DOHH2 (cell line): ENCODE data around the gene SPATA20.

ENCODE experiments used
- H3F3A ChIP-seq: fragments of 200-600 bp; sonication (generic), shearing (Covaris generic); 2 replicates; pipeline ENCODE4 v1.6.0; 2016; ENCODE audit warnings: antibody characterized with exemption, mild to moderate bottlenecking; ENCODE audit not compliant: control insufficient read depth, insufficient read depth
- H3K27ac ChIP-seq: fragments of 200-600 bp; sonication (generic); 2 replicates; pipeline ENCODE4 v1.5.1; 2014; ENCODE audit warnings: low read depth, mild to moderate bottlenecking, low read length, moderate library complexity
- H3K27me3 ChIP-seq: fragments of 200-600 bp; sonication (generic); 2 replicates; pipeline ENCODE4 v1.6.1; 2014; ENCODE audit warnings: mild to moderate bottlenecking, low read length, mixed read lengths; ENCODE audit not compliant: control insufficient read depth
- H3K36me3 ChIP-seq: fragments of 200-600 bp; sonication (generic); 2 replicates; pipeline ENCODE4 v1.6.1; 2014; ENCODE audit warnings: mild to moderate bottlenecking, low read length, moderate library complexity, mixed read lengths; ENCODE audit not compliant: control insufficient read depth
- H3K4me1 ChIP-seq: fragments of 200-600 bp; sonication (generic); 2 replicates; pipeline ENCODE4 v1.6.1; 2014; ENCODE audit warnings: mild to moderate bottlenecking, low read length, mixed read lengths; ENCODE audit not compliant: control insufficient read depth
- H3K4me2 ChIP-seq: fragments of 200-600 bp; sonication (generic); 2 replicates; pipeline ENCODE4 v1.6.0; 2014; ENCODE audit warnings: mild to moderate bottlenecking, low read length, moderate library complexity
- H3K4me3 ChIP-seq: fragments of 200-600 bp; sonication (generic); 2 replicates; pipeline ENCODE4 v1.5.1; 2014; ENCODE audit warnings: mild to moderate bottlenecking, low read length, mixed read lengths
- H3K79me2 ChIP-seq: fragments of 200-600 bp; sonication (generic); 2 replicates; pipeline ENCODE4 v1.6.1; 2014; ENCODE audit warnings: mild to moderate bottlenecking, low read length, mixed read lengths; ENCODE audit not compliant: control insufficient read depth
- H3K9me2 ChIP-seq: fragments of 200-600 bp; sonication (generic); replicated peaks from 2 replicates; pipeline ENCODE4 v1.6.1; 2014; ENCODE audit warnings: mild to moderate bottlenecking, low read length, mixed read lengths; ENCODE audit not compliant: control insufficient read depth
- H3K9me3 ChIP-seq: fragments of 200-600 bp; sonication (generic); 2 replicates; pipeline ENCODE4 v1.6.1; 2014; ENCODE audit warnings: antibody characterized with exemption, low read length, mixed read lengths; ENCODE audit not compliant: control insufficient read depth, insufficient read depth
- H4K20me1 ChIP-seq: fragments of 200-600 bp; sonication (generic); 2 replicates; pipeline ENCODE4 v1.6.0; 2014; ENCODE audit warnings: low read depth, mild to moderate bottlenecking, antibody characterized with exemption, low read length, moderate library complexity; ENCODE audit not compliant: control insufficient read depth, insufficient read depth
- EZH2phosphoT487 ChIP-seq: fragments of 200-600 bp; sonication (generic); IDR thresholded peaks from 2 replicates; pipeline ENCODE4 v1.6.1; 2017; ENCODE audit warnings: borderline replicate concordance, mild to moderate bottlenecking, antibody characterized with exemption, low read length, moderate library complexity, mixed read lengths
- TF ChIP-seq, protein P1 (sequence below): fragments of 200-600 bp; sonication (generic); IDR thresholded peaks from one replicate; pipeline ENCODE4 v1.5.1; 2014; ENCODE audit warnings: antibody characterized with exemption, mild to moderate bottlenecking, low read depth, low read length; ENCODE audit not compliant: poor library complexity, severe bottlenecking

The SPATA20 gene

DNA sequence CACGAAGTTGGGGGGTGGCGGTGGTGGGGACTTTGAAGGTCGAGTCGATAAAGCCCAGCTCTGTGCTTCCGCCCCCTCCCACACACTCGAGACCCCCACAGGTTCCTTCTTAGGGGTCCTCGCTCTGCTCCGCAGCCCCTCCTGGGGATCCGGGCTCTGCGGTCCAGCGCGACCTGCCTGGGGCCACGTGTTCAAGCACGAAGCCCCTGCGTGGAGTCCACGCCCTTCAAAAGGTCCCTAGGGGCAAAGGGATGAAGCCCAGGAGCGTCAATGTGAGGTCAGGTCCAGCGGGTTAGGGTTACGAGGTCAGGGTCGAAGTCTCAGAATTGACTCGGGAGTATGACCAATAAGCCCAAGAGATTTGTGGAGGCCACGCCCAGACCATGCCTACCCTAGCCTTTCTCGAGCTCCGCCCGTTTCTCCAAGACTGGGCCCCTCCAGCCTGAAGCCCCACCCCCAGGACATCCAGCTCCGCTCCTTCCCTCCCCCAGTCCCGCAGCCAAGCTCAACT, 12.8 kb downstream of the SPATA20 start:
- H3F3A ChIP-seq, result no peaks in the 10 kb centered on the region
- H3K27me3 ChIP-seq, result peaks cover 50% of the 10 kb centered on the region
- no peaks in the 10 kb centered on the region for H3K9me2 ChIP-seq
- H3K36me3 ChIP-seq, result no peaks in the 10 kb centered on the region
- no peaks in the 10 kb centered on the region for H3K79me2 ChIP-seq
- peaks cover 11% of the 10 kb centered on the region for H3K4me1 ChIP-seq
- H3K27ac ChIP-seq, result no peak overlapping the region
- TF ChIP-seq, protein P1, sequence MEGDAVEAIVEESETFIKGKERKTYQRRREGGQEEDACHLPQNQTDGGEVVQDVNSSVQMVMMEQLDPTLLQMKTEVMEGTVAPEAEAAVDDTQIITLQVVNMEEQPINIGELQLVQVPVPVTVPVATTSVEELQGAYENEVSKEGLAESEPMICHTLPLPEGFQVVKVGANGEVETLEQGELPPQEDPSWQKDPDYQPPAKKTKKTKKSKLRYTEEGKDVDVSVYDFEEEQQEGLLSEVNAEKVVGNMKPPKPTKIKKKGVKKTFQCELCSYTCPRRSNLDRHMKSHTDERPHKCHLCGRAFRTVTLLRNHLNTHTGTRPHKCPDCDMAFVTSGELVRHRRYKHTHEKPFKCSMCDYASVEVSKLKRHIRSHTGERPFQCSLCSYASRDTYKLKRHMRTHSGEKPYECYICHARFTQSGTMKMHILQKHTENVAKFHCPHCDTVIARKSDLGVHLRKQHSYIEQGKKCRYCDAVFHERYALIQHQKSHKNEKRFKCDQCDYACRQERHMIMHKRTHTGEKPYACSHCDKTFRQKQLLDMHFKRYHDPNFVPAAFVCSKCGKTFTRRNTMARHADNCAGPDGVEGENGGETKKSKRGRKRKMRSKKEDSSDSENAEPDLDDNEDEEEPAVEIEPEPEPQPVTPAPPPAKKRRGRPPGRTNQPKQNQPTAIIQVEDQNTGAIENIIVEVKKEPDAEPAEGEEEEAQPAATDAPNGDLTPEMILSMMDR, result no peak
- TF ChIP-seq EZH2phosphoT487, result no peak
- peak overlapping the region; percentile 52 for H3K4me2 ChIP-seq
- H3K9me3 ChIP-seq, result no peaks in the 10 kb centered on the region
- H3K4me3 ChIP-seq, result peak overlapping the region; percentile 21; the same call in 1 of the 2 replicates
- 0 out of 2 replicates have a peak, but pooled peaks cover 4% of the 10 kb centered on the region for H4K20me1 ChIP-seq

DNA sequence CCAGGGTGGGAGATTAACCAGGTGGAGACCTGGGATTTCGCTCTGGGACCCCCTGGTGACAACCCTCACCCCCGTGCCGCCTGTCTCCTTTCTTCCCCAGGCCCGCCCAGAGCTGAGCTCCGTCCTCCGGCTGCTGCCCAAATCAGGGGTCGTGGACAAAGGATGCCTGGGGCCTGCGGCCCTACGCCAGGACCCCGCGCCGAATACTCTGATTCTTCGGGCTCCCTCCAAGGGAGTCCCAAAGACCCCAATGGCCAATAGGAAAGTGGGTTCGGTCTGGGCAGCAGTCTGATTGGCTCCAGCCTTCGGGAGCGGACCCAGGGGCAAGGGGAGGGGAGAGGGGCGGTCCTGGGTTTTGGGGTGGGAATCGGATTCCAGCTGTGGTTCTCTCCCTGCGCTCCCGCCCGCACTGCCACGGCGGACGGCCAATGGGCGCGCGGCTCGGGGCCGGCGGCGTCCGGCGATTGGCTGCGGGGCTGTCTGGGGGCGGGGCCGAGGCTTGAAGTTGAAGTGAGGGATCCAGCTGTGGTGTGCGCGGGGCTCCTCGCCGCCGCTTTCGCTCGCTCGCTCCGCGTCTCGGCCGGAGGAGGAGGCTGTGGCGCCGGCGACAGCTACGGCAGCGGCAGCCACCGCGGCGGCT, 13.3 kb downstream of the SPATA20 start, which contains the start of gene CACNA1G:
CACNA1G (plus strand) TSS at position 531 of the 640 bp plus-strand sequence. CDS start 745 bp downstream, outside the sequence.
- H3F3A ChIP-seq, result no peaks in the 10 kb centered on the region
- no peaks in the 10 kb centered on the region for H3K79me2 ChIP-seq
- H3K4me3 ChIP-seq, result peak within 1 kb of the TSS; percentile 21
- peaks cover 11% of the 10 kb centered on the region for H3K4me1 ChIP-seq
- H3K36me3 ChIP-seq, result no peaks in the 10 kb centered on the region
- H3K27me3 ChIP-seq, result peaks cover 54% of the 10 kb centered on the region
- H4K20me1 ChIP-seq, result 0 out of 2 replicates have a peak, but pooled peaks cover 4% of the 10 kb centered on the region
- H3K4me2 ChIP-seq, result peak within 1 kb of the TSS; percentile 52
- H3K9me3 ChIP-seq, result no peaks in the 10 kb centered on the region
- TF ChIP-seq, protein P1, result no peak
- TF ChIP-seq EZH2phosphoT487, result no peak
- no peak within 1 kb of the TSS for H3K27ac ChIP-seq
- H3K9me2 ChIP-seq, result no peaks in the 10 kb centered on the region

DNA sequence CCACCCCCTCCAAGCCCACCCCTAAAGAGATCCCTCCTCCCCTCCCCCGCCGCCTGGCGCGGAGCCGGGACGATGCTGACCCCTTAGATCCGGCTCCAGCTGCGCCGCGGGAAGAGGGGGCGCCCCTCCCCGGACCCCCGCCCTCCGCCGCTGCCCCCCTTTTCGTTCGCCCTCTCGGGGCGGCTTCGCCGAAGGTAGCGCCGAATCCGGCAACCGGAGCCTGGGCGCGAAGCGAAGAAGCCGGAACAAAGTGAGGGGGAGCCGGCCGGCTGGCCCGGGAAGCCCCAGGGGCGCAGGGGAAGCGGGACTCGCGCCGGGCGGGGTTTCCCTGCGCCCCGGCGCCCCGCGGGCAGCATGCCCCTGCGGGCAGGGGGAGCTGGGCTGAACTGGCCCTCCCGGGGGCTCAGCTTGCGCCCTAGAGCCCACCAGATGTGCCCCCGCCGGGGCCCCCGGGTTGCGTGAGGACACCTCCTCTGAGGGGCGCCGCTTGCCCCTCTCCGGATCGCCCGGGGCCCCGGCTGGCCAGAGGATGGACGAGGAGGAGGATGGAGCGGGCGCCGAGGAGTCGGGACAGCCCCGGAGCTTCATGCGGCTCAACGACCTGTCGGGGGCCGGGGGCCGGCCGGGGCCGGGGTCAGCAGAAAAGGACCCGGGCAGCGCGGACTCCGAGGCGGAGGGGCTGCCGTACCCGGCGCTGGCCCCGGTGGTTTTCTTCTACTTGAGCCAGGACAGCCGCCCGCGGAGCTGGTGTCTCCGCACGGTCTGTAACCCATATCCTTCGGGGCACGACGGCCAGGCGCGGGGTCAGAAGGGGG, 14.2 kb downstream of the SPATA20 start:
- Histone ChIP-seq H3K9me3 (no peaks in the 10 kb centered on the region), H4K20me1 (0 out of 2 replicates have a peak, but pooled peaks cover 4% of the 10 kb centered on the region), H3F3A (no peaks in the 10 kb centered on the region), H3K9me2 (no peaks in the 10 kb centered on the region), H3K79me2 (no peaks in the 10 kb centered on the region), H3K27ac (no peak overlapping the region), H3K4me3 (peak overlapping the region; percentile 21), H3K4me2 (peak overlapping the region; percentile 52), H3K27me3 (peaks cover 60% of the 10 kb centered on the region), H3K36me3 (no peaks in the 10 kb centered on the region), H3K4me1 (peaks cover 11% of the 10 kb centered on the region)
- TF ChIP-seq, protein P1, result no peak
- TF ChIP-seq EZH2phosphoT487, result peak; percentile 92
